ENCODE results near the gene CBFA2T2.
"Not testable (repeated sequence)": the region's sequence is repeated elsewhere in the genome, so short reads cannot be mapped to it uniquely, and the experiment has no call there.

CBFA2T2 gene

DNA sequence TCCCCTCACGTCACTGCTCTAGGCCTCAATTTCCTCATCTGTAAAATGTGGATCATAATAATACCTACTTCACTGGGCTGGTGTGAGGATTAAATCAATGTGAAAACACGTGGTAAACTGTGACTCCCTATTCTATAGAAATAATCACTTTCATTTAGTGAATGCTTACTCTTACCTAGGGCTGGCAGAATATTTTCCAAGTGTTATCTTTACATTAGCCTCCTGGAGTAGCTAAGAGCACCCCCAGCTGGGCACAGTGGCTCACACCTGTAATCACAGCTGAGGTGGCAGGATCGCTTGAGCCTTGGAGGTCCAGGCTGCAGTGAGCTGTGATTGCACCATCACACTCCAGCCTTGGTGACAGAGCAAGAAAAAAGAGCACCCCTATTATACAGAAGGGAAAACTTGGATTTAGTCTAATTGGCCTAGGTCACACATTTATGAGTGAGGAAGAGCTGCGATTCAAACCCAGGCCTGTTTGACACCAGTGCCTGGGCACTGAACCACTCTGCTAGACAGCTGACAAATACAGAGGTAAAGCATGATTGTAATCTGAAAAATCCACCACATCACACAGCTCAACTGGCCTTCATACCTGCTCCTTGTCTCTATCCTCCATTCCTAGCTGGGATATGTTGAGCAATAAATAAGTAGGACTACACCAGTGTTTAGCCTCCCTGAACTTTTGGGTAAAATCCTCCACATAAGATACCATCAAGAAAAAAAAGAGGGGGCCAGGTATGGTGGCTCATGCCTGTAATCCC, 44.9 kb upstream of the CBFA2T2 start:
- Histone ChIP-seq H3K9me3 (ENCODE audit: insufficient read depth, low read length) (no peaks in the 10 kb centered on the region), H3K4me1 (ENCODE audit: insufficient read depth, insufficient read length) (peaks cover 7% of the 10 kb centered on the region), H3K4me3 (ENCODE audit: insufficient read length, low read depth) (no peak overlapping the region), H3K27me3 (ENCODE audit: insufficient read depth, insufficient read length) (peaks cover 21% of the 10 kb centered on the region), H3K36me3 (ENCODE audit: insufficient read depth, insufficient read length, low read length) (no peaks in the 10 kb centered on the region), H3K9ac (ENCODE audit: insufficient read length, low read depth) (no peak overlapping the region)
- DNase-seq (ENCODE audit: low read depth, low spot score), result no peak
- TF ChIP-seq YY1 (IDR thresholded peaks at IDR 0.05; ENCODE audit: insufficient read depth, insufficient read length) (no peak), ZNF274 (IDR thresholded peaks at IDR 0.05; ENCODE audit: low read depth, low read length) (no peak), SUZ12 (IDR thresholded peaks at IDR 0.05; ENCODE audit: extremely low read depth, insufficient read depth, insufficient read length) (no peak)

DNA sequence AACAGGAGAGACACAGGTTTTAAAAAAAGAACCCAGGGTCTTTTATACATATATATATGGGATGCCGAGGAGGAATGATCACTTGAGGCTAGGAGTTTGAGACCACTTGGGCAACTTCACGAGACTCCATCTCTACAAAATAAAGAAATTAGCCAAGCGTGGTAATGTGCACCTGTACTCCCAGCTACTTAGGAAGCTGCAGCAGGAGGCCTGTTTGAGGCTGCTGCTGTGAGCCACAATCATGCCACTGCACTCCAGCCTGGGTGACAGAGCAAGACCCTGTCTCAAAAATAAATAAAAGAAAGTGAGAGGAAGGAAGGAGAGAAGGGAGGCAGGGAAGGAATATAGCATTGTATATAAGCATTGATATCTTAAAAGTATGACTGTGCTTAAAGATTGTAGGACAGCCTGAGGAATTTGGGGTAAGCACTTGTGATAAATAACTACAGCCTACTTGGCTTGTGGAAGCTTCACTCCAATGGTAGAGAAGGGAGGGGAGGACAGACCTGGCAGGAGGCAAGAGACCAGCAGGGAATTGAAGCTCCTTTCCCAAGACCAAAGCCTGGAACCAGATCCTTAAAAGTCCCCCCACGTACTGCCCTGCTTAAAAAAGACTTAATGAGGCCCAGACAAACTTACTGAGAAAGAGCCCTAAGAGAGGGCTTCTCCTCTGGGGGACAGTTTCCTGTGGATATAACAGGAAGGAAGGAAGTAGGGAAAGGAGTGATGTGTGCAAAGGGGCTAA, 43.8 kb upstream of the CBFA2T2 start:
- no peak for DNase-seq (ENCODE audit: low read depth, low spot score)
- no peak overlapping the region for H3K9ac ChIP-seq (ENCODE audit: insufficient read length, low read depth)

DNA sequence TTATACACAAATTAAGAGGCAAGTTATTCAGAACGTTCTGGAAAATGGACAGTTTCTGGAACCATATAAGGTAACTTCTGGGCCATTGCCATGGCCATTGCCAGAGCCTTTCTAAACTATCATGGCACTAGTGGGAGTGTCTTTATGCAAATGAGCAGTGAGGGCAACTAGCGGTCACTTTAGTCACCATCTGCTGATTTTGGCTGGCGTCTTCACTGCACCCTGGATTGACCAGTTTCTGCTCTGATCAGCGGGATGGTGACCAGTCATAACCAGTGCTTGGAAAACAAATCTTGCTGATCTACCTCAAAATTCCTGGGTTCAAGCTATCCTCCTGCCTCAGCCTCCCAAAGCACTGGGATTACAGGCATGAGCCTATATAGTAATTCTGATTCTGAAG, 39.0 kb upstream of the CBFA2T2 start:
- no peak overlapping the region for H3K9ac ChIP-seq (ENCODE audit: insufficient read length, low read depth)
- H3K4me1 ChIP-seq (ENCODE audit: insufficient read depth, insufficient read length), result no peaks in the 10 kb centered on the region
- TF ChIP-seq SUZ12 (IDR thresholded peaks at IDR 0.05; ENCODE audit: extremely low read depth, insufficient read depth, insufficient read length) (no peak), ZNF274 (IDR thresholded peaks at IDR 0.05; ENCODE audit: low read depth, low read length) (no peak), YY1 (IDR thresholded peaks at IDR 0.05; ENCODE audit: insufficient read depth, insufficient read length) (no peak)
- H3K9me3 ChIP-seq (ENCODE audit: insufficient read depth, low read length), result no peaks in the 10 kb centered on the region
- H3K27me3 ChIP-seq (ENCODE audit: insufficient read depth, insufficient read length), result no peaks in the 10 kb centered on the region
- H3K36me3 ChIP-seq (ENCODE audit: insufficient read depth, insufficient read length, low read length), result no peaks in the 10 kb centered on the region
- DNase-seq (ENCODE audit: low read depth, low spot score), result no peak
- H3K4me3 ChIP-seq (ENCODE audit: insufficient read length, low read depth), result no peak overlapping the region

More for the DNA sequence above, 43.8 kb upstream of the CBFA2T2 start:
- no peak overlapping the region for H3K4me3 ChIP-seq (ENCODE audit: insufficient read length, low read depth)
- H3K9me3 ChIP-seq (ENCODE audit: insufficient read depth, low read length), result no peaks in the 10 kb centered on the region
- H3K27me3 ChIP-seq (ENCODE audit: insufficient read depth, insufficient read length), result peaks cover 21% of the 10 kb centered on the region
- H3K4me1 ChIP-seq (ENCODE audit: insufficient read depth, insufficient read length), result peaks cover 7% of the 10 kb centered on the region
- TF ChIP-seq ZNF274 (IDR thresholded peaks at IDR 0.05; ENCODE audit: low read depth, low read length), result no peak
- no peak for TF ChIP-seq SUZ12 (IDR thresholded peaks at IDR 0.05; ENCODE audit: extremely low read depth, insufficient read depth, insufficient read length)
- TF ChIP-seq YY1 (IDR thresholded peaks at IDR 0.05; ENCODE audit: insufficient read depth, insufficient read length), result no peak
- no peaks in the 10 kb centered on the region for H3K36me3 ChIP-seq (ENCODE audit: insufficient read depth, insufficient read length, low read length)

DNA sequence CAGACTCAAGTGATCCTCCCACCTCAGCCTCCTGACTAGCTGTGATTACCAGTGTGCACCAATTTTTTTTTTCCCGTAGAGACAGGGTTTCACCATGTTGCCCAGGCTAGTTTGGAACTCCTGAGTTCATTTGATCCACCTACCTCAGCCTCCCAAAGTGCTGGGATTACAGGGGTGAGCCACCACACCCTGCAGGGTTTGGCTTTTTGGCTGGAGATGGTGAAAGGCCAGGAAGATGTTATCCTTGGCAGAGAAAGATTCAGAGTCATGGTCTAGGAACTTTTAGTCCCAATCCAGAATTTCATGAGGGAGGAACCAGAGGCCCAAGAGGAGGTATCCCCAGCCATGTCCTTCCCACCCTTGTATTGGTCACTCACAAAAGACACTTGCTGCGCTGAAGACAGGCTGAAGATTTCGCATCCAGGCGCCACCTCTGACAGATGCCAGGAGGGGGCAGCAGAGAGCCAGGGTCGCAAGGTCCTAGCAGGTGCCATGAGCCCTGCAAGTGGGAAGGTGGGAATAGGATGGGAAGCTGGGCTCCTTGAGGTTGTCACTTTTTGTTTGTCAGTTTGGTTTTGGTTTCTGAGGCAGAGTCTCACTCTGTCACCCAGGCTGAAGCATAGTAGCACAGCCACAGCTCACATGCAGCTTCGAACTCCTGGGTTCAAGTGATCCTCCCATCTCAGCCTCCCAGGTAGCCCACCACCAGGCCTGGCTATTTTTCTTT, 32.8 kb upstream of the CBFA2T2 start:
- peak; percentile 70 for DNase-seq (ENCODE audit: low read depth, low spot score)
- not testable (repeated sequence) for H3K9ac ChIP-seq (ENCODE audit: insufficient read length, low read depth); H3K36me3 ChIP-seq (ENCODE audit: insufficient read depth, insufficient read length, low read length); H3K27me3 ChIP-seq (ENCODE audit: insufficient read depth, insufficient read length); H3K9me3 ChIP-seq (ENCODE audit: insufficient read depth, low read length); H3K4me3 ChIP-seq (ENCODE audit: insufficient read length, low read depth); H3K4me1 ChIP-seq (ENCODE audit: insufficient read depth, insufficient read length)

DNA sequence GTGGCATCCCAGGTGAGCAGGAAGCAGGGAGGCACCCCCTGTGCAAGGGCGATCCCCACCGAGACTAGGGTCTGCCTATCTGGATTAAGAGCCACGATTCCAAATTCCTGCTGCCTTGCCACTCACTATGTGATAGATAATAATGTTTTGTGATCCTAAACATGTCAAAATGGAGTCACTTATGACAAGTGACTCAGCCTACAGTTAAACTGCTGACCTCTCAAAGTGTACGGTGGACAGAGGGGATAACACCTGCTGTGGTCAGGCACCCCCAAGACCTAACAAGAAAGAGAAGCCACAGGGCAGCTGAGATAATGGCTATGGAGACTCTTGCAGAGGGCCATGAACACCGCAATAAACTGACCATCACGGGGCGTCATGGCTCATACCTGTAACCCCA, 30.3 kb upstream of the CBFA2T2 start:
- TF ChIP-seq ZNF274 (IDR thresholded peaks at IDR 0.05; ENCODE audit: low read depth, low read length) (no peak), YY1 (IDR thresholded peaks at IDR 0.05; ENCODE audit: insufficient read depth, insufficient read length) (no peak), SUZ12 (IDR thresholded peaks at IDR 0.05; ENCODE audit: extremely low read depth, insufficient read depth, insufficient read length) (no peak)
- Histone ChIP-seq H3K4me1 (ENCODE audit: insufficient read depth, insufficient read length) (no peaks in the 10 kb centered on the region), H3K9ac (ENCODE audit: insufficient read length, low read depth) (no peak overlapping the region), H3K4me3 (ENCODE audit: insufficient read length, low read depth) (no peak overlapping the region), H3K9me3 (ENCODE audit: insufficient read depth, low read length) (no peaks in the 10 kb centered on the region), H3K27me3 (ENCODE audit: insufficient read depth, insufficient read length) (no peaks in the 10 kb centered on the region), H3K36me3 (ENCODE audit: insufficient read depth, insufficient read length, low read length) (no peaks in the 10 kb centered on the region)
- DNase-seq (ENCODE audit: low read depth, low spot score), result no peak

DNA sequence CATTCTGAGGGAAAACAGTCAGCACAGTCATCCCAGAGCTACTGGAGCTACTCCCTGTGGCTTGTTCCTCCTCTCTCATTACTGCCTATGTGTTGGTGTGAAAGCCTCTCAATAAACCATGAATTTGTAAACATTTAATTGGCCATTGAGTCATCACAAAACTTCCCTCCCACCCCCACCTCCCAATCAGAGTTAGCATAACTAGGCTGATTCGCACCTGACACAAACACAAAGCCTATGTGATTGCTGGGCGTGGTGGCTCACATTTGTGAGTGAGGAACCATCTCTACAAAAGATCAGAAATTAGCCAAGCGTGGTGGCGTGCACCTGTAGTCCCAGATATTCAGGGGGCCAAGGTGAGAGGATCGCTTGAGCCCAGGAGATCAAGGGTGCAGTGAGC, 29.2 kb upstream of the CBFA2T2 start:
- no peak for DNase-seq (ENCODE audit: low read depth, low spot score)

More for the DNA sequence above, 29.2 kb upstream of the CBFA2T2 start:
- Histone ChIP-seq H3K36me3 (ENCODE audit: insufficient read depth, insufficient read length, low read length) (no peaks in the 10 kb centered on the region), H3K9ac (ENCODE audit: insufficient read length, low read depth) (no peak overlapping the region), H3K27me3 (ENCODE audit: insufficient read depth, insufficient read length) (no peaks in the 10 kb centered on the region), H3K4me1 (ENCODE audit: insufficient read depth, insufficient read length) (peaks cover 2% of the 10 kb centered on the region), H3K4me3 (ENCODE audit: insufficient read length, low read depth) (no peak overlapping the region), H3K9me3 (ENCODE audit: insufficient read depth, low read length) (no peaks in the 10 kb centered on the region)
- TF ChIP-seq ZNF274 (IDR thresholded peaks at IDR 0.05; ENCODE audit: low read depth, low read length) (no peak), SUZ12 (IDR thresholded peaks at IDR 0.05; ENCODE audit: extremely low read depth, insufficient read depth, insufficient read length) (no peak), YY1 (IDR thresholded peaks at IDR 0.05; ENCODE audit: insufficient read depth, insufficient read length) (no peak)

Measured in NT2/D1 (cell line).